Activated CD8-positive, alpha-beta memory T cell treated with anti-CD3 and anti-CD28 coated beads, Interleukin-2, amount 50 U/mL, for 4 hours (primary cell): ENCODE results near the gene DDT.
"Not testable (repeated sequence)": the region's sequence is repeated elsewhere in the genome, so short reads cannot be mapped to it uniquely, and the experiment has no call there.

Experiments used
- DNase-seq: peaks from one replicate; pipeline ENCODE4 v3.0.0-alpha.2; 2020

The DDT gene

DNA sequence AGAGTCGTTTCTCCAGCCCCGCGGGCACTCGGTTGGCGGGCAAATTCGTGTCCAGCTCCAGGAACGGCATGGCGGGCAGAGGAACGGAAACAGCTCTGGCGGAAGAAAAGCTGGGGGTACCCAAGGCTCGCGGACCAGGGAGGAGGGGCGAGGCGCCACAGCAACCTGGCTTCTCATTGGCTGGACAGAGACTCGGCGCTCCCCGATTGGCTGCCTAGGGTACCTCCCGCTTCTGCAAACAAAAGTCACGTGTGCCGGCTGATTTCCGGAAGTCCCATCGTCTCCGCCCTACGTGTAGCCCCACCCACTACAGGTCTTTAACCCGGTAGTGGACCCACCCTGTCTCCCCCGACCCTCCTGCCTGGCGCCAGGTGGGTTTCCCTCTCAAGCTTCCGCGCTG lies at the start of gene DDT:
TSS of gene DDT (minus strand) at position 97 of the 400 bp plus-strand sequence. CDS start at position 70, 27 bp downstream.
- not testable (repeated sequence) for DNase-seq

DNA sequence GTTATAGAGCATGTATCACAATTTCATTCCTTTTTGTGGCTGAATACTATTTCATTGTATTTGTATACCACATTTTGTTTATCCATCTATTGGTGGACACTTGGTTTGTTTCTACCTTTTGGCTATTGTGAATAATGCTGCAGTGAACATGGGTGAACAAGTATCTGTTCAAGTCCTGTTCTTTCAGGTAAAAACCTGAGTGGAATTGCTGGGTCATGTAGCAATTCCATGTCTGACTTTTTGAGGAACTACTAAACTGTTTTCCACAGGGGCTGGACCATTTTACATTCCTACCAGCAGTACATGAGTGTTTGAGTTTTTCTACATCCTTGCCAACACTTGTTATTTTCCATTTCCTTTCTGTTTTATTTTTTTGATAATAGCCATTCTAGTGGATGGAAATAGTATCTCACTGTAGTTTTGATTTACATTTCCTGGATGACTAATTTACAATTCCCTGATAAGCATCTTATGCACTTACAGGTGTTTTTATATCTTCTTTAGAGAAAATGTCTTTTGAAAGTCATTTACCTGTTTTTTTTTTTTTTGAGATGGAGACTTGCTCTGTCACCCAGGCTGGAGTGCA lies 49.1 kb upstream of the DDT start:
- no peak for DNase-seq

DNA sequence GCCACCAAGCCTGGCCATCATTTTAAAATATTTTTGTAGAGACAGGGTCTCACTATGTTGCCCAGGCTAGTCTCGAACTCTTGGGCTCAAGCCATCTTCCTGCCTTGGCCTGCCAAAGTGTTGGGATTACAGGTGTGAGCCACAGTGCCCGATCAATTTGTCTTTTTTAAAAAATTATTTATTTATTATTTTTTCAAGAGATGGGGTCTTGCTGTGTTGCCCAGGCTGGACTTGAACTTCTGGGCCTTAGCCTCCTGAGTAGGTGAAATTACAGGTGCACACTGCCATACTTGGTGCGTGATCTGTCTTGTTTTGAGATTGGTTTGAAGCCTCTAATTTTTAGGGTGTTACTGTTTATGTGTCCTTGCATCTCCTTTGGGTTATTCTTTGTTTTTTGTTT lies 47.1 kb upstream of the DDT start:
- no peak for DNase-seq

DNA sequence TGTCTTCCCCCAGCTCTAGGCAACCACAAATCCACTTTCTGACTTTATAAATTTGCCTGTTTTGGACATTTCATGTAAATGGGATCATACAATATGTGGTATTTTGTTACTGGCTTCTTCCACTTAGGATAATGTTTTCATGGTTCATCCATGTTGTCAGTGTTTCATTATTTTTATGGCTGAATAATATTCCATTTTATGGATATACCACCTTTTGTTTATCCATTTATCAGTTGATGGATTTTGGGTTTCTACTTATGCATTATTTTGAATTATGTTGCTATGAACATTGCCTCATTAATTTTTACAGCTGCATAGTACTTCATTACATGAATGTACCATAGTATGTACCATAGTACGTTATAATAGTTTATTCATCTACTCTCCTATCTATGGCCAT lies 41.9 kb upstream of the DDT start:
- DNase-seq, result no peak

DNA sequence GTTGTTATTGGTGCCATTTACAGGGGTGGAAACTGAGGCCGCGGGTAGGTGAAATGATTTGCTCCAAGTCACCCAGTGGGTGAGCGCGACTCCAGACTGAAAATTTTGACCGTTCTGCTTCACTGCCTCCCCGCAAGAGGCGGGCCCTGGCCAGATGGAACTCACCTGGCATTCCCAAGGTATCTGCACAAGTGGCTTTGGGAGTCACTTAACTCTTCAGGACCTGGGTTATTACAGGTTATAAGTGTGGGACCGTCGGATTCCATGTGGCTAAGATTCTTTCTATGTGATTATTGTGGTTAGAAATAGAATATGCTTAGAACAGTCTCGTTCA lies 37.5 kb upstream of the DDT start:
- DNase-seq, result no peak

DNA sequence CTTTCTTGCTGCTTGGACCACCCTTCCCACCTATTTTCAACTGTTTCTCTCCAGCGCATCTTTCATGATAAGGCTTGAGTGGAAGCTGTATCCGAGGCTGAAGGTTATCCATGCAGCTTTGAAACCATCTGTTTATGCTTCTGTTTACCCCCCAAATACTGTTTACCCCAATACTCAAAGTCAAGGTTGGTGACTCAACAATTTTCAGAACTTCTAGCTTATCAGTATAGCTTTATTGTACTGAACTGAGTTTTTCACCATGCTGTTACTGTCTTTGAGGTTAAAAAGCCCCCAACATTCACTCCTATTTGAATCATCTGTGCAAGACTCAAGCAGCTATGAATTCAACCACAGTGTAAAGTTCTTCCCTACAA lies 35.8 kb upstream of the DDT start:
- no peak for DNase-seq

DNA sequence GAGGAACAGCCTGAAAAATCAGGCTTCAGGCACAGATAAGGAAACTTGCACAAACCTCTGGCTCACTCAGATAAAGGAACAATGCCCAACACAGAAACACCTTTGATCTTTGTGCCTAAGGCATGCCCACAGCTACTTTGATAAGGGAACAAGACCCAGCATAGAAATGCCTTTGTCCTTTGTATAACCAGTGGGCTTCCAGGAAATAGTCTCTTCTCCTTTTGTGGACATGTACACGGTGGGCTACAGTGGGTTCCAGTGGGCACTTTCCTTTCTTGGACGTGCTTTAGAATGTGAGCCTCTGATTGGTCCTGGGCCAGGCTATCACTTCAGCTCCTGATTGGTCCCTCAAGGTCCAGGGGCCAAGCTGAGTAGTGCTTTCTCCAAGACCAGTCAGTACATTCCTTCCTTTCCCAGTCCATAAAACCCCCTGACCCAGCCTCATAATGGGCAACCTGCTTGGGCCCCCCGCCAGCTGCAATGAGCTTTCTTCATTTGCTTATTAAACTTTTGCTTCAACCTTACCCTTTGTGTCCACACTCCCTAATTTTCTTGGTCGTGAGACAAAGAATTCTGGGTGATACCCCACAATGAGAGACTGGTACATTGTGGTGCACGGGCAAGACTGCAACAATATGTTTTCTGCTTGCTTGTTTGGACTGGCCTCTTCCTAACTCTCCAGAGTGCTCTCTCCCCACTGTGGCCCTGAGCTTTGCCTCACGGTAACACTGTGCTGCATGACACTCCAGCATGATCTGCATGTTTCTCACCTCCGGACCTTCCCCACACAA lies 35.2 kb upstream of the DDT start:
- DNase-seq, result no peak

DNA sequence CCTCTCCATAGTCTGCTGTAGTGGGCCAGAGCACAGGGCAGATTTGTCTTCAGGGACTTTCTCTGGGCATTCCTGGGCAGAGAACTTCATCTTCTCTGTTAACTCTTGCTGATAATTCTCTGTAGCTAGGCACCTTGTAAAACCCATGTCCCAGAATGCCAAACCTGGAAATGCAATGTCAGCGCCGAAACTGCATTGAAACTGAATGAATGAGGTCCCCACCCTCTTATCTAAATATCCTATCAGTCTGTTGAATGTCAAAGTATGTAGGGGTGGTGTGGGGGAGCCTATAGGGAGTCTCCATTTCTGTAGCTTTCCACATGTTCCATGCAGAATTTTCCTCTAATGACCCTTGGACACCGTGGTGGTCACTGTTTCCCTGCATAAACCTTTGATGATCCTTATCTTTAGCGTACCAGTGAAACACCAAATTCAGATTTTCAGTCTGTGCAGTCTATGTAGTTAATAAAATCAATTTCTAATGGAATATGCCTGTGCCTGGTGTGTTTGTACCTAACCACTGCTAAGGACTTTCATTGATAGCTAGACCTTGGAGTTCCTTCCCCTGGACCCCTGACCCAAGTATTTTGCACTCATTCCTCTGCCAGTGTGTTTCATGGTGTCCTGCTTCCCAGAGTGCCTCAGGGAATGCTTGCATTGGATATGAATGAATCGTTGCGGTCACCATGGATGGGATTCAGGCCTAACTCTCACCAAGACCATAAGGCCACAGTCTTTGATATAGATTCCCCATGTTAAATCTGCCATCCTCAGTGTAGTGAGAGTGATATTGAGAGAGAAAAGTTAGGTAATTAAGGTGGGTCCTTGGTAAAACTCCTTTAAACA lies 34.4 kb upstream of the DDT start:
- DNase-seq, result no peak

DNA sequence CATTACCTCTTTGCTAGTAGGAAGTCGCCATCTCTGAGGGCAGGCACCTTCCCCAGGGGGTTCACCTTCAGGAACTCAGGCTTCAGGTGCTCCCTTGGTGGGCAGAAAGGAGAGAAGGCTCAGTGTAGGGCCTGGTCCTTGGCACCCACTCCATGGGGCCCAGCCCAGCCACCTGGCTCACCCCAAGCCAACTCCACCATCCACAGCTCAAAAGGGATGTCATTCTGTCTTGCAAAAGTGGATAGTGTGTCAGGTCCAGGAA lies 33.7 kb upstream of the DDT start:
- no peak for DNase-seq

DNA sequence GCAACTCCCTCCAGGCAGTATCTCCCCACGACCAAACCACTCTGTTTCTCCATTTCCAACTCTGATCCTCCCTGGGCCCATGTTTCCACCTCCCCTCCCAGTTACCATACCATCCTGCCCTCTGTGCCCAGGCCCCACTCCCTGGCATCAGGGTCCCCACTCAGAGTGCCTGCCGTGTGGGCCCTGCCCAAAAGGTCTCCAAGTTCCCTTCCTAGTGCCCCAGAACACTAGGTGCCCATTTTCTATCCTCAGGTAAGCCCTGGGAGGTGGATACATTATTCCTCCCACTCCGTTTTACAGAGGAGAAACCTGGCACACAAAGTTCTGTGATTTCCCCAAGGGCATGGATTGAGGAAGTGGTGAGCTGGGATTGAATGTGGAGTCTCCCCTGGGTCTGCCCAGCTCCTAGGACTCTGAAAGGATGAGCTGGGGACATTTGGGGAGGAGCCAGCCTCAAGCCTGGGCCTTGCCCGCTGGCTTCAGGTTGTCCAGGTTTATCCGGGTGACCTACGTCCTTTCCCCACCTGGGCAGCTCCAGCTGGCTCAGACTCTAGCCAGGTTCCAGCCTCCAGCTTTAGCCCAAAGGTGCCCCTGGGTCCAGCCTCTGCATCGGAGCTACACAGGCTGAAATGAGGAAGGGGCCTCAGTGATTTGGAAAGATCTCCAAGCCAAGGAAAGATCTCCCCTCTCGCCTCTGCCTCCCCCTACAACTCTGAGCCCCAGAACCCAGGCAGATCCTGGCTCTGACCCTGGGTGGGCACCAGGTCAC lies 33.2 kb upstream of the DDT start:
- no peak for DNase-seq

DNA sequence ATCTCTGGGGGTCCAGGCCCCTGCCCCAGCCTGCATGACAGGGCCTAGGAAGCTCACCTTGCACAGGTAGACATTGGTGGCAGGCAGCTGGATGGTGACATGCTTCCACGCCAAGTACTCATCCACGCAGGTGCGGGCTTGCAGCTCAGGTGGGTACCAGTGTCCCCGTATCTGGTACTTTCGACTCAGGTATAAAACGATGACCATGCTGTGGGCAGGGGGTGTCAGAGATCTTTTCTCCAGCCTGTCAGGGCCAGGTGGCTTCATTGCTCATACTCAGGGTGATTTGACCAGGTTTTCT lies 32.6 kb upstream of the DDT start:
- DNase-seq, result no peak

DNA sequence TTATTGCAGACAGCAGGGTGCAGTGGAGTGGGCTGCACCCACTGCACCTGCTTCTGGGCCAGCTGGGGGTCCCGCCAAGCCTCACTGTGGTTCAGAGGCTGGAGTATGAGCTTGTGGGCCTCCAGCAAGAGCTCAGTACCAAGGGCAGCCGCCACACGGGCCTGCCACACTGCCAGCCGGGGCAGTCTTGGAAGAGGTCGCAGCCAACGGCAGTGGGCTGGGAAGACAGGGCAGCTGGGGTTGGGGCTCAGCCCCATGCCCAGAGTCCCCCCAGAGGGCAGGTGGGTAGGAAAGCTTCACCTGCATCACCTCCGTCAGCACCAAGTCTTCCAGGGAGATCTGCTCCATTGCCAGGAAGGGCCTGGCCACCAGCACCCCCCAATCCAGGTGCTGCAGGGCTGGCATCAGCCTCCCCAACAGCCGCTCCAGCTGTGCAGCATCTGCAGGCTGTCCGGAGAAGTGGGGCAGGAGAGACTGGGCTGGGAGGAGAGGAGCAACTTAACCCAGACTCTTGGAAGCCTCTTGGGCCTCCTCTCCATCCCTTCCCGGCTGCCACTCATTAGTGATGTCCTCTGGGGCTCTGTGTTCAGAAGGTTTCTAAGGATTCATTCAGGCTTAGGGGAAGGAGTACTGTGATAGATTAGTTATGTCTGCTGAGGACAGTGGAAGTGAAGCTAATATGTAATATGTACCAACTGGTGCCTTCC lies 32.1 kb upstream of the DDT start:
- DNase-seq, result no peak

DNA sequence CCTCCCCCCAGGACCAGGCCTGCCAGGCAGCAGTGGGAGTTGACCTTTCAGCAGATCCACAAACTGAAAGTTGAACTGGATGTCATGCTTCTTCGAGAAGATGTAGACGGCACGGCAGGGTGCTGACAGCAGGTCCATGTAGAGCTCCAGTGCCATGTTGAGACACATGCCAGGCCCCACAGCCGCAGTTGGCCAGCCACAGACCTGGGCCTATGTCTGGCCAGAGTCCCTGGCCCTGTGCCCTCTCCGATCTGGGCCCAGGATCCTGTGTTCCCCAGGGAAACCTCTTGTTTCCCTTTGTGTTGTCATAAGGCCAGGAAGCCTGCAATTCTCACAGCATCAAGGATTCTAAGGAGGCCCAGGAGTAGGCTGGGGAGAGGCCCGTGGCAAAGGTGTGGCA lies 31.0 kb upstream of the DDT start, which contains the start of gene GSTT4:
TSS of gene GSTT4 (minus strand) at position 253 of the 400 bp plus-strand sequence. CDS start at position 156, 97 bp downstream.
- no peak for DNase-seq

DNA sequence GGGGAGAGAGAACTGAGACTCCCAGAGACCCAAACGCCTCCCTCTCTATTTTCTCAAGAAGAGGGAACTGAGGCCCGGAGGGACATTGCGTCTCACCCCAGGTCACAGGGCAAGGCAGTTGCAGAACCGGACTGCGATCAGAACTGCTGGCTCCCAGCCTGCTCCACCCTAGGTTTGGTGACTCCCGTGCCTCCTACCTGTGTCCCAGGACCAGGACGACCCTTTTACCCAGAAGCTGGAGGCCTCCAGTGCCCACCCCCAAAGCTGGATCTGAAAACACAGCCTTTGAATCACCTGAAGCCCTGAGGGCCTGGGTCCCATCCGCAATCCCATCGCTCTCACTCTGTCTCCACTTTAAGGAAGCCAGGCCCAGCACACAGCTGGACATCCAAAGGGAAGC lies 29.6 kb upstream of the DDT start:
- no peak for DNase-seq

DNA sequence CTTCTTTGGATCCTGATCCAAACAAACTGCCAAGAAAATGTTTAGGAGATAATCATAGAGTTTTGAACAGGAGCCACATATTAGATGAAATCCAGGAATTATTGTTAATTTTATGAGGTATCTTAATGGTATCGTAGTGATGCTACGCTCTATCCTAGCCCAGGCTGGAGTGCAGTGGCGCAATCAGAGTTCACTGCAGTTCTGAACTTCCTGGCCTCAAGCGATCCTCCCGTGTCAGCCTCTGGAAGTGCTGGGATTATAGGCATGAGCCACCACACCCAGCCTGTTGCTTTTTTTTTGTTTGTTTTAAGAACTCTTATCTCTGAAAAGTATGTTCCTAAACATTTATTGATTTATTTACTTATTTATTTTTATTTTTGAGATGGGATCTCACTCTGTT lies 28.6 kb upstream of the DDT start:
- no peak for DNase-seq

DNA sequence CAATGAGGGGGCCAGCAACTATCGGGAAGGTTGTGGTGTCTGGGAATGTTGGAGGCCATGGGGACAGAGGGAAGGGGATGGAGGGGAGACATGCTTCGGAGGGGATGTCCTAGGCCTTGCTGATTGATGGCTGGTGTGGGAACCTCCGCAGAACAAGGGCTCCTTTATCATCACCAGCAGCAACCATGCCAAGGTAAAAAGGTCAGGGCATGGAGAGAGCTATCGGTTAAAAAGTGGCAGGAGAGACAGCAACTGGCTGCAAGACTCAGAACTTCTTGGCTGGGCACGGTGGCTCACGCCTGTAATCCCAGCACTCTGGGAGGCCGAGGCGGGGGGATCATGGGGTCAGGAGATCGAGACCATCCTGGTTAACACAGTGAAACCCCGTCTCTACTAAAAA lies 28.0 kb upstream of the DDT start:
- no peak for DNase-seq

DNA sequence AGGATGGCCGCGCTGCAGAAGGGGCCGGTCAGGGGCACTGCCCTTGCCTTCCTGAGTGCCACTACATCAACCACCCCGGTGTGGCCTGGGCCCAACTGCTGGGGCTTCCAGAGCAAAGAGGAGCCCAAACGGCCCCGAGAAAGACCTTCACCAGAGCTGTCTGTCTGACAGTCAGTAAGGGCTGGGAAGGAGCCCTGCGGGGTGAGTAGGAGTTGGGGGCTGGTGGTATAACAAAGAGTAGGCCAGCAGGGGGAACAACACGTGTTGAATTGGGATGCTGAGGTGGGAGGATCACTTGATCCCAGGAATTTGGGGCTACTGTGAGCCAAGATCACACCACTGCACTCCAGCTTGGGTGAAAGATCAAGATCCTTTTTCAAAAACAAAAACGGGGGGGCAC lies 27.1 kb upstream of the DDT start:
- no peak for DNase-seq

DNA sequence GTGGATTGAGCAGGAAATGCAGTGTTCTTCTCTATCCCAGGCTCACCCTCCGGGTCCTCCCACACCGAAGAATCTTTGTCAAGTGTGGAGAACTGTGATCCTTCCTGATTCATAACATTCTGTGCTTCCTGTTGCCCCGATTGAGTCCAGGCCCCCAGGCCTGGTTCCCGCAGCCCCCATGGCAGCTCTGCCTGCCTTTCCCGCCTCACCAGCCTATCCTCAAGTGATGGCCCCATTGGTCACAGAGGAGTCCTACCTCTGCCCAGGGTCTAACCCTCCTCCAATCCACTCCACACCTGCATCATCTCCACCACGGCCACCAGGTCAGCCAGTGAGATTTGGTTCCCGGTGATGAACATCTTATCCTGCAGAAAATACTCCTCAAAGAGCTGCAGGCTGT lies 25.5 kb upstream of the DDT start:
- DNase-seq, result not testable (repeated sequence)

DNA sequence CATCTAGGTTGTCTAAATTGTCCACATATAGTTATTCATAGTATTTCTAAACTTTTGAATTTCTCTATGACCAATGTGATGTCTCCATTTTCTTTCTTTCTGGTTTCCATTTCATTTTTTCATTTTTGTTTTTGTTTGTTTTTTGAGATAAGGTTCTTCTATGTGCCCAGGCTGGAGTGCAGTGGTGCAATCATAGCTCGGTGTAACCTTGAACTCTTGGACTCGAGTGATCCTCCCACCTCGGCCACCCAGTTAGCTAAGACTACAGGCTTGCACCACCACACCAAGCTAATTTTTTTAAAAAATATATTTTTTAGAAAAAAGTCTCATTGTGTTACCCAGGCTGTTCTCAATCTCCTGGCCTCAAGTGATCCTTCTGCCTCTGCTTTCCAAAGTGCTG lies 22.9 kb upstream of the DDT start:
- no peak for DNase-seq

DNA sequence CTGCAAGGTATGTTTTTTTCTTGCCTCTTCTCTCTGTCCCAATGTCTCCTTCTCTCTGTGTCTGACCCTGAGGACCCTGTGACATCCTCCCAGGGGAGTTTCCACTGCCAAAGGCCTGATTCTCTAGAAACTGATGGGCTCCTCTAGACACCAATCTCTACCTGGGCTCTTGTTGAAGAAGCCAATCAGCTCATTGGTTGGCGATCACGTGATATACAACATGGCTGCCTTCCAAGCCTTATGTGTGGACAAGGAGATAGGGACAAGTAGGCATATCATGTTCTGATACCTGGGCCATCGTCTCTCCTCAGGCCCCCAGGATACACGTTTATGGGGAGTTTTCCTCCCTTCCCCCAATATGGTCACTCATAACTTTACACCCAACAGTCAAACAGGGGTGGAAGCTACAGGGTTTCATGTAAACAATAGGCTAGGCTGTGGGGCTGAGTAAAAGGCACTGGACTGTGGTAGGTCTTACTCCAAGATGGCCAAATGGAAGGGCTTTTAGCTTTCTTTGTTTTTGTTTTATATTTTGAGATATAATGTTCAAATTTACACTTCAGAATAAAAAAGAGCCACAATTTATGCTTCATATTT lies 19.4 kb upstream of the DDT start:
- not testable (repeated sequence) for DNase-seq

DNA sequence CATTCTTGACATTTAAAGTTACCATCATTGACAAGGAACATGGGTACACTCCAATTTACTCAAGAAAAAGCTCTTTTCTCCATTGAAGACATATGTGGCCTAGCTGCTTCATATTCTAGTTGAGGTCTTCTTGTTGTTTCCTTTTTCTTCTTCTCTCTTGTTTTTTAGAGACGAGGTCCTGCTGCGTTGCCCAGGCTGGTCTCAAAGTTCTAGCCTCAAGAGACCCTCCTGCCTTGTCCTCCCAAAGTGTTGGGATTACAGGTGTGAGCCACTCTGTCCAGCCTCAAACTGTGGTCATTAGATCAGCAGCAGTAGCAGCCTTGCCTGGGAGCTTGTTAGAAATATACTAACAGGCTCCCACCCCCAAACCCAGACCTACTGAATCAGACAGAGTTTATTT lies 18.8 kb upstream of the DDT start:
- not testable (repeated sequence) for DNase-seq

DNA sequence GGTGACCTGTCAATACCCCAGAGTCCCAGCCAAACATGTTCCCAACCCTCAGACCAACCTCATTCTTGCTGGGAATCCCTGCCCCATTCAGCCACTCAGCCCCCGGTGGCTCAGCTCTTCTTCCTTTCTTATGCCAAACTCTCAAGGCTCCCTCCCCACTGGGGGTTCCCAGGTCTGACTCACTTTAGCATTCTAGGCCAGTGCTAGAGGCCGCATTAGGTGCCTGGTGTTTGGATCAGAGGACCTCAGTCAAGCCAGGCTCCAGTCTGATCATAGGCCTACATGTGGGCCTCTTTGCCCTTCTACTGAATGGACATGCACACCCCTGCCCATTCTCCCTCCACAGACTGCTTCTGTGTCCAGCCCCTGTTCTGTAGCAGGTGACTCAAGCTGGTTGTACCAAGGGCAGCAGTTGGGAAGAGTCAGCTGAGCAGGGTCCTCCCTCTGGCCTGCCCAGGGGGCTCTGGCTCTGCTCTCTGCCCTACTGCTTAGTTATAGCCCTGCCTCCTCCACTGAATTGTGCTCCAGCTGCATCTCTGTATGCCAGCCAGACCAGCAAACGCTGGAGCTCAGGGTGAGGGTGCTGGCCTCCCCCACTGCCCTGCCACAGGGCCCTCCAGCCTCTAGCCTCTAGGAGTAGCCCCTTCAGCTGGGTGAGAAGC lies 15.5 kb upstream of the DDT start:
- DNase-seq, result not testable (repeated sequence)
